GM12878 (cell line): ENCODE results near the gene CROT. TPM values are rescaled to one million over a fixed set of nuclear protein-coding genes. Genes with fewer than 3 reads are reported as not detected.

ENCODE experiments used
- ASH2L ChIP-seq: fragments of 300-600, 200-600 bp; sonication (generic); IDR thresholded peaks from 2 replicates; pipeline ENCODE4 v1.6.1; 2017; ENCODE audit warnings: low read depth, mild to moderate bottlenecking, borderline replicate concordance
- CREM ChIP-seq: IDR thresholded peaks from 2 replicates; pipeline ENCODE4 v1.6.1; 2014; ENCODE audit warnings: antibody characterized with exemption, low read depth
- EP300 ChIP-seq, 2 experiments: fragments of 150-350 bp in 1 of 2; IDR thresholded peaks; 2 replicates each; pipeline ENCODE4 v1.6.1; 2011 to 2012; ENCODE audit warnings: low read depth in 2 of 2, low read length in 2 of 2, borderline replicate concordance in 1 of 2, improper control_type of control experiment in 1 of 2, inconsistent platforms in 1 of 2; ENCODE audit not compliant: control insufficient read depth in 1 of 2
- MEF2A ChIP-seq: IDR thresholded peaks from 2 replicates; pipeline ENCODE4 v1.6.1; 2011; ENCODE audit warnings: low read depth, mild to moderate bottlenecking, low read length, moderate library complexity; ENCODE audit not compliant: insufficient read depth
- NFXL1 ChIP-seq: fragments of 450-650 bp; IDR thresholded peaks from 2 replicates; pipeline ENCODE4 v1.6.1; 2017; ENCODE audit warnings: antibody characterized with exemption, mild to moderate bottlenecking, borderline replicate concordance
- SMAD1 ChIP-seq: fragments of 450-650 bp; IDR thresholded peaks from 2 replicates; pipeline ENCODE4 v1.6.1; 2018; ENCODE audit warnings: mild to moderate bottlenecking, low read depth; ENCODE audit not compliant: partially characterized antibody
- STAT1 ChIP-seq: fragments of 450-650 bp; conservative IDR thresholded peaks from 2 replicates; pipeline ENCODE4 v1.6.1; 2014; ENCODE audit warnings: antibody characterized with exemption, mild to moderate bottlenecking
- YY1 ChIP-seq: IDR thresholded peaks from 2 replicates; pipeline ENCODE4 v1.6.1; 2011; ENCODE audit warnings: low read depth, mild to moderate bottlenecking, low read length
- ZNF24 ChIP-seq: fragments of 450-650 bp; IDR thresholded peaks from 2 replicates; pipeline ENCODE4 v1.6.1; 2017; ENCODE audit warnings: antibody characterized with exemption, mild to moderate bottlenecking
- ZNF384 ChIP-seq: IDR thresholded peaks from 2 replicates; pipeline ENCODE4 v1.6.1; 2012; ENCODE audit warnings: low read depth, mild to moderate bottlenecking, low read length, improper control_type of control experiment, borderline replicate concordance
- polyA plus RNA-seq, 11 experiments: library from polyadenylated mRNA; depleted of rRNA in 4 of 11; unstranded in 6 of 11; stranded (reverse) in 5 of 11; fragments of >200 nt; fragmentation: Nextera tagmentation in 4 of 11; fragmentation: Illumina TruSeq in 1 of 11; extraction: Ambion mirVana in 4 of 11; extraction: Trizol in 1 of 11; gene quantifications; 1 replicate in 1 of 11; 2 replicates in 10 of 11; pipeline versions ENCODE4 v1.2.1 to v1.2.3, GENCODE V29; 2011 to 2016; ENCODE audit warnings: inconsistent platforms in 2 of 11, missing spikeins in 2 of 11, low read depth in 1 of 11
- total RNA-seq, 4 experiments: library from RNA; depleted of rRNA in 3 of 4; stranded (reverse); fragments of >200 nt in 3 of 4; fragmentation: Illumina TruSeq in 1 of 4; extraction: Trizol in 1 of 4; gene quantifications; 2 replicates each; pipeline versions ENCODE4 v1.2.1 to v1.2.3, GENCODE V29; 2013 to 2021
- TF ChIP-seq, protein P1 (sequence below): IDR thresholded peaks from 2 replicates; pipeline ENCODE4 v1.6.1; 2011; ENCODE audit warnings: low read depth, low read length, improper control_type of control experiment, borderline replicate concordance
- TF ChIP-seq, protein P2 (sequence below): fragments of 450-650 bp; formaldehyde crosslinking; IDR thresholded peaks from 2 replicates; pipeline ENCODE4 v1.4.0; 2022; ENCODE audit warnings: mild to moderate bottlenecking, moderate library complexity
- TF ChIP-seq, protein P3 (sequence below): fragments of 450-650 bp; IDR thresholded peaks from 2 replicates; pipeline ENCODE4 v1.6.1; 2017; ENCODE audit warnings: mild to moderate bottlenecking
- TF ChIP-seq, protein P4 (sequence below): IDR thresholded peaks from 2 replicates; pipeline ENCODE4 v1.6.1; 2012; ENCODE audit warnings: improper control_type of control experiment, low read depth, low read length; ENCODE audit not compliant: insufficient replicate concordance

The CROT gene
- total and polyA plus RNA-seq, 10 of the 15 experiments (the other 5 are each of a cell fraction or from before 2014, with no cell fraction given) = 5.5 to 15.9 (median 12.1) TPM

DNA sequence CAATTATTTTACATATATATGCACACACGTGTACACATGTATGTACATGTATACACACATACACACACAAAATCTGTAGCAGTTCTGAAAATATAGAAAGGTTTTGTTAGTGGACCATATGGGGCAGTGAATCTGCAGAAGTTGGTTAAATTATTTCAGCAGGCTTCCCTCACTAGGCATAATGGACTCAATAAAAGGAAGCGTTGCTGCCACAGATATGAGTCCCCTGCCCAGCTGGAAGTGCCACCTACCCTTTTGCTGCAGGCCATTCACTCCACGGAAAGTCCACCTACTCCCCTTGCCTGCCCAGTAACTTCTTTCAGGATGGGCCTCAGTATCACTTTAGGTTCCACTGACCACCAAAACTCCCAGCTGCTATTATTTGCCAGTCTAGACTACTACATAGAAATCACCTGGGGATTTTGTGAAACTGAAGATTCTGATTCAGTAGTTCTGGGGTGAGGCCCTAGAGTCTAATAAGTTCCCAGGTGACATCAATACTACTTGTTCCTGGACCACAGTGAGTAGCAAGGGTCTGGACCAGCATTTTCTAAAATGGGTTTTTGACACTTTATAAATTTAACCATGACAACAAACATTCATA lies 29.3 kb upstream of the CROT start (continued):
- TF ChIP-seq, protein P1, sequence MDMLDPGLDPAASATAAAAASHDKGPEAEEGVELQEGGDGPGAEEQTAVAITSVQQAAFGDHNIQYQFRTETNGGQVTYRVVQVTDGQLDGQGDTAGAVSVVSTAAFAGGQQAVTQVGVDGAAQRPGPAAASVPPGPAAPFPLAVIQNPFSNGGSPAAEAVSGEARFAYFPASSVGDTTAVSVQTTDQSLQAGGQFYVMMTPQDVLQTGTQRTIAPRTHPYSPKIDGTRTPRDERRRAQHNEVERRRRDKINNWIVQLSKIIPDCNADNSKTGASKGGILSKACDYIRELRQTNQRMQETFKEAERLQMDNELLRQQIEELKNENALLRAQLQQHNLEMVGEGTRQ = no peak
- no peak for TF ChIP-seq ZNF24
- peak; percentile 49 to 58; a peak in 2 of 4 replicates for TF ChIP-seq EP300 (IDR thresholded peaks at IDR 0.05; ENCODE audit: borderline replicate concordance in 1 of 2, control insufficient read depth in 1 of 2, low read depth in 2 of 2, low read length in 2 of 2)
- TF ChIP-seq STAT1 = no peak
- no peak for TF ChIP-seq SMAD1
- TF ChIP-seq, protein P2, sequence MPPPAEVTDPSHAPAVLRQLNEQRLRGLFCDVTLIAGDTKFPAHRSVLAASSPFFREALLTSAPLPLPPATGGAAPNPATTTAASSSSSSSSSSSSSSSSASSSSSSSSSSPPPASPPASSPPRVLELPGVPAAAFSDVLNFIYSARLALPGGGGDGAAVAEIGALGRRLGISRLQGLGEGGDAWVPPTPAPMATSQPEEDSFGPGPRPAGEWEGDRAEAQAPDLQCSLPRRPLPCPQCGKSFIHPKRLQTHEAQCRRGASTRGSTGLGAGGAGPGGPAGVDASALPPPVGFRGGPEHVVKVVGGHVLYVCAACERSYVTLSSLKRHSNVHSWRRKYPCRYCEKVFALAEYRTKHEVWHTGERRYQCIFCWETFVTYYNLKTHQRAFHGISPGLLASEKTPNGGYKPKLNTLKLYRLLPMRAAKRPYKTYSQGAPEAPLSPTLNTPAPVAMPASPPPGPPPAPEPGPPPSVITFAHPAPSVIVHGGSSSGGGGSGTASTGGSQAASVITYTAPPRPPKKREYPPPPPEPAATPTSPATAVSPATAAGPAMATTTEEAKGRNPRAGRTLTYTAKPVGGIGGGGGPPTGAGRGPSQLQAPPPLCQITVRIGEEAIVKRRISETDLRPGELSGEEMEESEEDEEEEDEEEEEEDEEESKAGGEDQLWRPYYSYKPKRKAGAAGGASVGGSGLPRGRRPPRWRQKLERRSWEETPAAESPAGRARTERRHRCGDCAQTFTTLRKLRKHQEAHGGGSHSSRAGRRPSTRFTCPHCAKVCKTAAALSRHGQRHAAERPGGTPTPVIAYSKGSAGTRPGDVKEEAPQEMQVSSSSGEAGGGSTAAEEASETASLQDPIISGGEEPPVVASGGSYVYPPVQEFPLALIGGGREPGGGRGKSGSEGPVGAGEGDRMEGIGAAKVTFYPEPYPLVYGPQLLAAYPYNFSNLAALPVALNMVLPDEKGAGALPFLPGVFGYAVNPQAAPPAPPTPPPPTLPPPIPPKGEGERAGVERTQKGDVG (CRISPR knock-in tag) = no peak
- peak; percentile 49; the same call in 1 of the 2 replicates for TF ChIP-seq CREM
- TF ChIP-seq, protein P3, sequence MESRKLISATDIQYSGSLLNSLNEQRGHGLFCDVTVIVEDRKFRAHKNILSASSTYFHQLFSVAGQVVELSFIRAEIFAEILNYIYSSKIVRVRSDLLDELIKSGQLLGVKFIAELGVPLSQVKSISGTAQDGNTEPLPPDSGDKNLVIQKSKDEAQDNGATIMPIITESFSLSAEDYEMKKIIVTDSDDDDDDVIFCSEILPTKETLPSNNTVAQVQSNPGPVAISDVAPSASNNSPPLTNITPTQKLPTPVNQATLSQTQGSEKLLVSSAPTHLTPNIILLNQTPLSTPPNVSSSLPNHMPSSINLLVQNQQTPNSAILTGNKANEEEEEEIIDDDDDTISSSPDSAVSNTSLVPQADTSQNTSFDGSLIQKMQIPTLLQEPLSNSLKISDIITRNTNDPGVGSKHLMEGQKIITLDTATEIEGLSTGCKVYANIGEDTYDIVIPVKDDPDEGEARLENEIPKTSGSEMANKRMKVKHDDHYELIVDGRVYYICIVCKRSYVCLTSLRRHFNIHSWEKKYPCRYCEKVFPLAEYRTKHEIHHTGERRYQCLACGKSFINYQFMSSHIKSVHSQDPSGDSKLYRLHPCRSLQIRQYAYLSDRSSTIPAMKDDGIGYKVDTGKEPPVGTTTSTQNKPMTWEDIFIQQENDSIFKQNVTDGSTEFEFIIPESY = no peak
- no peak for TF ChIP-seq YY1
- no peak for TF ChIP-seq ASH2L
- TF ChIP-seq MEF2A = 0 out of 2 replicates have a peak, but pooled peaks have one; percentile 51
- no peak for TF ChIP-seq ZNF384
- TF ChIP-seq, protein P4, sequence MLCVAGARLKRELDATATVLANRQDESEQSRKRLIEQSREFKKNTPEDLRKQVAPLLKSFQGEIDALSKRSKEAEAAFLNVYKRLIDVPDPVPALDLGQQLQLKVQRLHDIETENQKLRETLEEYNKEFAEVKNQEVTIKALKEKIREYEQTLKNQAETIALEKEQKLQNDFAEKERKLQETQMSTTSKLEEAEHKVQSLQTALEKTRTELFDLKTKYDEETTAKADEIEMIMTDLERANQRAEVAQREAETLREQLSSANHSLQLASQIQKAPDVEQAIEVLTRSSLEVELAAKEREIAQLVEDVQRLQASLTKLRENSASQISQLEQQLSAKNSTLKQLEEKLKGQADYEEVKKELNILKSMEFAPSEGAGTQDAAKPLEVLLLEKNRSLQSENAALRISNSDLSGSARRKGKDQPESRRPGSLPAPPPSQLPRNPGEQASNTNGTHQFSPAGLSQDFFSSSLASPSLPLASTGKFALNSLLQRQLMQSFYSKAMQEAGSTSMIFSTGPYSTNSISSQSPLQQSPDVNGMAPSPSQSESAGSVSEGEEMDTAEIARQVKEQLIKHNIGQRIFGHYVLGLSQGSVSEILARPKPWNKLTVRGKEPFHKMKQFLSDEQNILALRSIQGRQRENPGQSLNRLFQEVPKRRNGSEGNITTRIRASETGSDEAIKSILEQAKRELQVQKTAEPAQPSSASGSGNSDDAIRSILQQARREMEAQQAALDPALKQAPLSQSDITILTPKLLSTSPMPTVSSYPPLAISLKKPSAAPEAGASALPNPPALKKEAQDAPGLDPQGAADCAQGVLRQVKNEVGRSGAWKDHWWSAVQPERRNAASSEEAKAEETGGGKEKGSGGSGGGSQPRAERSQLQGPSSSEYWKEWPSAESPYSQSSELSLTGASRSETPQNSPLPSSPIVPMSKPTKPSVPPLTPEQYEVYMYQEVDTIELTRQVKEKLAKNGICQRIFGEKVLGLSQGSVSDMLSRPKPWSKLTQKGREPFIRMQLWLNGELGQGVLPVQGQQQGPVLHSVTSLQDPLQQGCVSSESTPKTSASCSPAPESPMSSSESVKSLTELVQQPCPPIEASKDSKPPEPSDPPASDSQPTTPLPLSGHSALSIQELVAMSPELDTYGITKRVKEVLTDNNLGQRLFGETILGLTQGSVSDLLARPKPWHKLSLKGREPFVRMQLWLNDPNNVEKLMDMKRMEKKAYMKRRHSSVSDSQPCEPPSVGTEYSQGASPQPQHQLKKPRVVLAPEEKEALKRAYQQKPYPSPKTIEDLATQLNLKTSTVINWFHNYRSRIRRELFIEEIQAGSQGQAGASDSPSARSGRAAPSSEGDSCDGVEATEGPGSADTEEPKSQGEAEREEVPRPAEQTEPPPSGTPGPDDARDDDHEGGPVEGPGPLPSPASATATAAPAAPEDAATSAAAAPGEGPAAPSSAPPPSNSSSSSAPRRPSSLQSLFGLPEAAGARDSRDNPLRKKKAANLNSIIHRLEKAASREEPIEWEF = no peak
- TF ChIP-seq NFXL1 = no peak
